Natural killer cell (primary cell): ENCODE results near the gene RAD9A. TPM values are rescaled to one million over a fixed set of nuclear protein-coding genes. Genes with fewer than 3 reads are reported as not detected.
"Not testable (repeated sequence)": the region's sequence is repeated elsewhere in the genome, so short reads cannot be mapped to it uniquely, and the experiment has no call there.

Experiments used
- ATAC-seq, 3 donors: fragments of 150-1000 bp in 2 of 3; fragments of 200-7000 bp in 1 of 3; cut with Tn5 transposase; 1 replicate in 1 of 3; 2 replicates in 2 of 3; pipeline ENCODE4 v1.10.0; 2021; ENCODE audit warnings: mild to moderate bottlenecking in 2 of 3, moderate library complexity in 2 of 3
- DNase-seq, 2 donors: peaks; one replicate each; pipeline versions ENCODE4 v3.0.0 to v3.0.0-alpha.2; 2013 to 2021; ENCODE audit warnings: mixed read lengths in 1 of 2
- H3K27ac ChIP-seq: one replicate; pipeline ENCODE4 v1.5.1; 2013; ENCODE audit warnings: mild to moderate bottlenecking, low read length
- H3K27me3 ChIP-seq: one replicate; pipeline ENCODE4 v1.6.1; 2013; ENCODE audit warnings: low read length; ENCODE audit not compliant: control insufficient read depth, insufficient read depth
- H3K36me3 ChIP-seq: one replicate; pipeline ENCODE4 v1.6.1; 2013; ENCODE audit warnings: low read length; ENCODE audit not compliant: control insufficient read depth, insufficient read depth
- H3K4me1 ChIP-seq: one replicate; pipeline ENCODE4 v1.6.1; 2013; ENCODE audit warnings: low read length; ENCODE audit not compliant: control insufficient read depth, insufficient read depth
- H3K4me3 ChIP-seq: one replicate; pipeline ENCODE4 v1.5.1; 2013; ENCODE audit warnings: low read length
- H3K9me3 ChIP-seq: one replicate; pipeline ENCODE4 v1.6.1; 2013; ENCODE audit warnings: low read length; ENCODE audit not compliant: control insufficient read depth, insufficient read depth
- H3K27ac Mint-ChIP-seq, 2 donors: one replicate each; pipeline ENCODE4 v1.8.0; 2022; ENCODE audit warnings: mild to moderate bottlenecking in 2 of 2, mixed read lengths in 2 of 2, moderate library complexity in 1 of 2
- H3K27me3 Mint-ChIP-seq, 2 donors: one replicate each; pipeline ENCODE4 v1.8.0; 2022; ENCODE audit warnings: low read depth in 2 of 2, mixed read lengths in 2 of 2
- H3K36me3 Mint-ChIP-seq: one replicate; pipeline ENCODE4 v1.8.0; 2022; ENCODE audit warnings: mixed read lengths
- H3K4me1 Mint-ChIP-seq, 2 donors: one replicate each; pipeline ENCODE4 v1.8.0; 2022; ENCODE audit warnings: mixed read lengths in 2 of 2
- H3K4me3 Mint-ChIP-seq: one replicate; pipeline ENCODE4 v1.8.0; 2022; ENCODE audit warnings: mild to moderate bottlenecking, moderate library complexity, mixed read lengths
- H3K9me3 Mint-ChIP-seq, 2 donors: one replicate each; pipeline ENCODE4 v1.8.0; 2022; ENCODE audit warnings: mixed read lengths in 2 of 2
- CTCF ChIP-seq: fragments of 200-600 bp; IDR thresholded peaks from one replicate; pipeline ENCODE4 v1.8.0; 2022; ENCODE audit warnings: antibody characterized with exemption
- WGBS: methylation state at CpG from one replicate; pipeline ENCODE4 v1.1.7; 2013; ENCODE audit warnings: missing lambda C conversion rate; ENCODE audit not compliant: insufficient coverage; 5-methylcytosine and 5-hydroxymethylcytosine counted together
- intact Hi-C: fragments of 100-400 bp; cut with micrococcal nuclease; formaldehyde crosslinking; loops from one replicate; pipeline ENCODE4 v1.14.2; 2022
- total RNA-seq, 4 donors: library from RNA; stranded (reverse); fragments of 120-200 nt in 1 of 4; gene quantifications; one replicate each; pipeline versions ENCODE4 v1.2.3 to v1.2.4, GENCODE V29; 2013 to 2022

RAD9A gene
- total RNA-seq, 3 donors from 2014 or later (not counting 1 experiment from before 2014, with no cell fraction given): 30.2 to 47.1 (median 37.3) TPM

DNA sequence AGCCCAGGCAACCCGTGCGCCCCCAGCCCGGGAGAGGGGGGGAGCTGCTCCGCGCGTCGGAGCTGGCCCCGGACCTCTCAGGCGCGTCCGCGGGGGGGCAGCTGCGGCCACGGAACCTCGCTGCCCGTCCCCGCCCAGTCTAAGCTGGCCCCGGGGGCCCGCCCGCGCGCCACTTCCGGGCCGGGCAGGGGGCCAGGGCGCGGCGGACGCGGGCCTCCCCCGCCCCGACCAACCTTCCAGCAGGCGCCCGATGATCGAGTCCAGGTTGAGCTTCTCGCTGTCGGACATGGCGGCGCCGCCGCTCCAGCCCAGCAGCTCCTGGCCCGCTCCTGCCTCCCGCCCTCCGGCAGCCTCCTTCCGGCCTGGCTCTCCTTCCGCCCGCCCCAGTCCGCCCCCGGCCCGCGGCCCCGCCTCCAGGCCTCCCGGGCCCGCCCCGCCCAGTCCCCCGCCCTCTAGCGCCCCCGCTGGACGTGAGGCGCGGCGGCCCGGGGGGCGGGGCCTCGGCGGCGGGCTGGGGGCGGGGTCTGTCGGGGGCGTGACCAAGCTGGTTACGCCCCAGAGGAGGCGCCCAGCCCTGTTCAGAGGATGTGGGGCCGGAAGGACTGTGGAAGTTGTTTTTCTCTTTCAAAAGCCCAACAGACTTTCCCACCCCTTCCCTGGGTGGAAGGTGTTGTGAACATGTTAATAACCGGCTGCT is 9.9 kb downstream of the RAD9A start, which contains the start of gene PPP1CA:
Gene PPP1CA, minus strand, starts transcription at position 364 of the 697 bp plus-strand sequence. Its CDS starts 76 bp downstream, at position 288.
- Histone ChIP-seq H3K27ac (peak within 1 kb of the TSS; percentile 63), H3K4me3 (peak within 1 kb of the TSS; percentile 69), H3K36me3 (peaks cover 51% of the 10 kb centered on the region), H3K4me1 (peaks cover 91% of the 10 kb centered on the region), H3K9me3 (no peaks in the 10 kb centered on the region), H3K27me3 (no peaks in the 10 kb centered on the region)
- Mint-ChIP-seq H3K9me3 (no peaks in the 10 kb centered on the region), H3K27me3 (no peaks in the 10 kb centered on the region), H3K4me3 (peak within 1 kb of the TSS; percentile 94), H3K27ac (peak within 1 kb of the TSS; percentile 86 to 96), H3K4me1 (peaks cover 44 to 59% of the 10 kb centered on the region in 2 donors), H3K36me3 (no peaks in the 10 kb centered on the region)
- intact Hi-C loops: loop anchor here (2.0 to 5.0 kb wide), 5 partner anchors 19 to 106 kb away; partner anchors contain the start of genes AIP, CDK2AP2, PITPNM1 and PTPRCAP
- peak; percentile 60 for TF ChIP-seq CTCF
- DNase-seq (peak; percentile 93 to 94), ATAC-seq (peak; percentile 79 to 93 (median 82))
- WGBS: 0% methylated on average over 72 of the region's 73 CpGs

DNA sequence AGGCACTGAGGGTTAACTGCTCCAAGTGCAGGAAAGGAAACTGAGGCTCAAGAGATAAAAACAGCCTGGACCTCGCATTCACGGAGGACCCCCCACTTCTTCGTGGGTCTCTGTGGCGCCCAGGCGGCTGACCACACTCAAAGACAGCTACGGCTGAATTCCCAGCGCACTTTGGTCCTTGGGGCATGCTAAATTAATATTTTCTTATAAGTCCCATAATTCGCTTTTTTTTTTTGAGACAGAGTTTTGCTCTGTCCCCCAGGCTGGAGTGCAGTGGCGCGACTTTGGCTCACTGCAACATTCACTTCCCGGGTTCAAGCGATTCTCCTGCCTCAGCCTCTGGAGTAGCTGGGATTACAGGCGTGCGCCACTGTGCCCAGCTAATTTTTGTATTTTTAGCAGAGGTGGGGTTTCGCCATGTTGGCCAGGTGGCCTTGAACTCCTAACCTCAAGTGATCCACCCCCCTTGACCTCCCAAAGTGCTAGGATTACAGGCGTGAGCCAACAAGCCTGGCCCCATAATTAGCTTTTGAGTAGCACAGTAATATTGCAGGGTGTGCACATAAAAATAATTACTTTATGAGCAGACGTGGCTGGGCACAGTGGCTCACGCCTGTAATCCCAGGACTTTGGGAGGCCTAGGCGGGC is 10.5 kb downstream of the RAD9A start:
- Histone ChIP-seq H3K27ac (peak overlapping the region; percentile 63), H3K36me3 (peaks cover 52% of the 10 kb centered on the region), H3K4me3 (peak overlapping the region; percentile 32), H3K4me1 (peaks cover 91% of the 10 kb centered on the region)
- ATAC-seq, H3K9me3 ChIP-seq, H3K27me3 Mint-ChIP-seq, H3K9me3 Mint-ChIP-seq, H3K27me3 ChIP-seq, H3K36me3 Mint-ChIP-seq, DNase-seq: not testable (repeated sequence)
- peak overlapping the region; percentile 94 for H3K4me3 Mint-ChIP-seq
- WGBS: 34% methylated on average over 19 of the region's 19 CpGs
- H3K4me1 Mint-ChIP-seq: peaks cover 44 to 58% of the 10 kb centered on the region in 2 donors
- intact Hi-C loops: loop anchor here (2.0 to 5.0 kb wide), 5 partner anchors 18 to 105 kb away; partner anchors contain the start of genes AIP, CDK2AP2, PITPNM1 and PTPRCAP
- H3K27ac Mint-ChIP-seq: peak overlapping the region; percentile 86 to 96

GRCh38 chr11:67403085-67403484 is 11.3 kb downstream of the RAD9A start:
- 77% methylated on average over 9 of the region's 9 CpGs for whole genome bisulfite sequencing
- Histone ChIP-seq H3K36me3 (peaks cover 48% of the 10 kb centered on the region), H3K27ac (peak overlapping the region; percentile 63), H3K4me3 (peak overlapping the region; percentile 94), H3K4me1 (peaks cover 91% of the 10 kb centered on the region)
- H3K27me3 ChIP-seq, DNase-seq, ATAC-seq, H3K27me3 Mint-ChIP-seq, H3K36me3 Mint-ChIP-seq, H3K9me3 Mint-ChIP-seq, H3K9me3 ChIP-seq: not testable (repeated sequence)
- intact Hi-C loops: loop anchor here (2.0 to 5.0 kb wide), 5 partner anchors 18 to 104 kb away; partner anchors contain the start of genes AIP, CDK2AP2, PITPNM1 and PTPRCAP
- Mint-ChIP-seq H3K4me3 (peak overlapping the region; percentile 94), H3K27ac (peak overlapping the region; percentile 86 to 96), H3K4me1 (peaks cover 50 to 58% of the 10 kb centered on the region in 2 donors)

DNA sequence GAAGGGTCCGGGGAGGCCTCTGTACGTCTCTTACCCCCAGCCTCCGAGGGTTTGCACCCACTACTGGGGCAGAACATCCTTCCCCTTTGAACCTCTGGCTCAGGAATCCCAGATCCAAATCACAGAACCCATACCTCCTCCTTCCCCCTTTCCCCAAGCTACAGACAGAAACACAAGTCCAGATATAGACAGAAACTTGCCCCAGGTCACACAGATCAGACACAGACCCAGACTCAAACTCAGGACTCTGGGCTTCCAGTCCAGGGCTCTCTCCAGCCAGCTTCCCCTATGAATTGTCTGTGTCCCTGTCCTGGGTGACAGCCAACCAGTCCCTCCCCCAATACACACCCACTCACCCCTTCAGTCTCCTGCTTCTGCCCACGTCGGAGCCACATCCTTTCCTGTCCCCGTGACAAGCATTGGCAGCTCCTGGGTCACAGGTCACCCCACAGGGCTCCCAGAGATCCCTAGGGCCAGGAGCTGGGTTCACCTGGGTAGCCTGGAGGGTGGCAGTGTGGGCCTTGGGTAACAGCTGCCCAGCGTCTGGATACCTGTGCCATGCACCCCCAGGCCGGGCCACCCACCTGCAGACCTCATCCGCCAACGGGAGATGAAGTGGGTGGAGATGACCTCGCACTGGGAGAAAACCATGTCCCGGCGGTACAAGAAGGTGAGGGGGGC is 12.9 kb downstream of the RAD9A start:
- ATAC-seq (no peak), DNase-seq (peak in 1 of 2 donors; percentile 73)
- Mint-ChIP-seq H3K9me3 (no peaks in the 10 kb centered on the region), H3K27me3 (no peaks in the 10 kb centered on the region), H3K36me3 (no peaks in the 10 kb centered on the region), H3K27ac (peak overlapping the region; percentile 86 to 96), H3K4me1 (peaks cover 55 to 70% of the 10 kb centered on the region in 2 donors), H3K4me3 (peak overlapping the region; percentile 94)
- no peak for TF ChIP-seq CTCF
- Histone ChIP-seq H3K4me1 (peaks cover 91% of the 10 kb centered on the region), H3K27ac (peak overlapping the region; percentile 63), H3K27me3 (no peaks in the 10 kb centered on the region), H3K4me3 (peak overlapping the region; percentile 94), H3K9me3 (no peaks in the 10 kb centered on the region), H3K36me3 (peaks cover 33% of the 10 kb centered on the region)
- intact Hi-C loops: loop anchor here (5.0 kb wide), 3 partner anchors 63 to 103 kb away; partner anchors contain the start of genes AIP, CDK2AP2, PITPNM1 and TMEM134
- 6% methylated on average over 13 of the region's 13 CpGs for WGBS
